GM12872 (cell line): Measurements from ENCODE around the gene PARD3B.

Source experiments
- CTCF ChIP-seq: IDR thresholded peaks from 3 replicates; pipeline ENCODE4 v1.5.1; 2011; ENCODE audit warnings: low read depth, mild to moderate bottlenecking, low read length, moderate library complexity; ENCODE audit not compliant: insufficient read depth

Gene PARD3B

DNA sequence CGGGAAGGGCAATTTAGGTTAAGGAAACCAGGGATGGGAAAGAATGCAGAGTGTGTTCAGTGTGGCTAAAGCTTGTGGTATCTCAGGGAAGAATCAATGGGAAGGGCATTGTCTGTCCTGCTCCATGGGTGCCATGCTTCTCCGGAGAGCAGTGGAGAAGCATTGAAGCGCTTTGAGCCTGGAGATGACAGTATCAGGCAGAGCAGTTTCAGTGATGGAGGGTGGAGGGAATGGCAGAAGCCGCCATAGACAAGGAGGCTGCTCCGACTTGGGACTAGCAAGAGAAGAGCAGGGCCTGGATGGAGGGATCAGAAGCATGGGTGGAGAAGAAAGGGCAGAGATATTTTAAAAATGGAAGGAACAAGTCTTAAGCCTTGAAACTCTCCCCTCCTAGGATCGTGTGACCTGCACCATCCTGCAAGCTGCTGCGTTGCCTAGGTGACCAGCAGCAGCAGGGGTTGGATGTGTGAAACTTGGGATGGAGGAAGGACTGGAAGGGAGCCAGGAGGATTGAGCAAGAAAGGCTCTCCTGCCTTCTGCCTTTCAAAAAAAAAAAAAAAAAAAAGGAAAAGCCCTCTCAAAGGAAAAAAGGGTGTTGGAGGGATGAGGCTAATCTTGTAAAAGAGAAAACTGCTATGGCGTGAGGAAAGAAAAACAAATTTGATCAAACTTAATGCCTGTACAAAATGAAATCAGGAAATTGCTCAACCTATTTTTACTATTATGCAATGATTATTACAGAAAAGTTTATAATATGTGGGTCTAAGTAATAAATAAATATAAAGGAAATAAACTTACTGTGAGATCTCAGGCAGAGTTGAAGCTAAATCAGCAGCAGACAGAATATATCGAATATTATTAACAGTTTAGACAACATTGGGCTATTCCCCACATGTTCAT, 643.2 kb downstream of the PARD3B start:
- no peak for TF ChIP-seq CTCF

GRCh38 chr2:205189301-205189700, 644.0 kb downstream of the PARD3B start:
- TF ChIP-seq CTCF: no peak

DNA sequence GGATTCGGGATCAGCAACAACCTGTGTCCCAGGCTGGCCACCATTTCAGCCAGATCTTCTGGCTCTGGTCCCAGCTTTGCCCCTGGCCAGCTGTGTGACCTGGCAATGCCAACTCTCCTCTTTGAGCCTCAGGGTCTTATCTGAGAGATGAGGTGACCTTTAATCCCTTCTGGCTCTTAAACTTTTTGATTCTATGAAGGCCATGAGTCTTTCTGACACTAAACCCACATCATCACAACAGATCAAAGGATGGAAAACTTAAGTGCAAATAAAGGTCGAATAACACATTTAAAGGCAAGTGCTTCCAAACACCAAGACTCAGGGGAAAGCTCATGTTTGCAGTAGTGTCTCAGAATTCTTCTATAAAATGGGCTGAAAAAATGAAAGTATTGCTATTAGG, 645.3 kb downstream of the PARD3B start:
- no peak for TF ChIP-seq CTCF

DNA sequence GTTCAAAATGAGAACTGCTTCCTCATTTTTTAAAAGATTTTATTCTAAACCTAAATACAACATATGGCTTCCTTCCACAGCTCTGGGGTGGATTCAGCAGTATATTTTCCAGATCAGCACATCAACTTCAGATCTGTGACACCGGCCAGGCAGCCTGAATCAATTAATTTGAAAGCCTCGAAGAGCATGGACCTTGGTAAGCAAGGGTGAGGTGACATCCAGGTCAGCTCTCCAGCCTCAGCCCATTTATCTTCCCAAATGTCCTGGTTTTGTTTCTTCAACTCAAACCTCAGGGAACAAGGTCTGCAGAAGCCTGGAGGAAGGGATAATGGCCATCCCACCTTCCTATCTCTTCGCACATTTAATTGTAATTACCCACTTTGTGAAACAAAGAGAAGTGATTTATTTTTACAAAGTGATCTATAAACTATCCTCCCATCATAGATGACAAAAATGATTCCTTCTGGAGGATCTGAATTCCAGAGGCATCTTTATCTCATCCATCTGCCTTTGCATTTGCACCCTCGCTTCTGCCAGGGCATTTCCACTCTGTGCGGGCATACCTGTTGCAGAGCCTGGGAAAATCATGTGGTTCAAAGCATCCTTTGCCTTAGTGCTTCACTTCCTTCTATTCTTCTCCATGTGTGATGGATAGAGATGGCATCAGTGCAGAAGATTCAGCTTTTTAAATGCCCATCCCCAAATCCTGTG, 648.0 kb downstream of the PARD3B start:
- TF ChIP-seq CTCF: no peak

DNA sequence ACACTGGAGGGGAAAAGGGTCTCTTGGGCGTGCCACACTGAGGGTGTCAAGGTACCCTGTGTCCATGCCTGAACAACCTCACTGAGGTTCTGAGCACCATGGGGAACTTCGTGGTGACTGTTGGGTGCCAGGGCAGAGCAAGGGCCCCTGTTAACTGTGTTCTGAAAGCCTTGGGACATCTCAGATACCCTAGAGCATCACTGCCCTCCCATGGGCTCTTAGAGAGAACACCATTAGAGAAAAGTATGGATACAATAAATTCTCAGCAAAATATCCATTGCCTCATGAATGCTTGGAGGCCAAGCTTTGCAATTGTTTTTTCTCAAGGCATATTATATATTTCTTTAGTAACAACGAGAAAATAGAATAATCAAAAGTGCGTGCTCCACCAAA, 648.6 kb downstream of the PARD3B start:
- TF ChIP-seq CTCF: no peak

DNA sequence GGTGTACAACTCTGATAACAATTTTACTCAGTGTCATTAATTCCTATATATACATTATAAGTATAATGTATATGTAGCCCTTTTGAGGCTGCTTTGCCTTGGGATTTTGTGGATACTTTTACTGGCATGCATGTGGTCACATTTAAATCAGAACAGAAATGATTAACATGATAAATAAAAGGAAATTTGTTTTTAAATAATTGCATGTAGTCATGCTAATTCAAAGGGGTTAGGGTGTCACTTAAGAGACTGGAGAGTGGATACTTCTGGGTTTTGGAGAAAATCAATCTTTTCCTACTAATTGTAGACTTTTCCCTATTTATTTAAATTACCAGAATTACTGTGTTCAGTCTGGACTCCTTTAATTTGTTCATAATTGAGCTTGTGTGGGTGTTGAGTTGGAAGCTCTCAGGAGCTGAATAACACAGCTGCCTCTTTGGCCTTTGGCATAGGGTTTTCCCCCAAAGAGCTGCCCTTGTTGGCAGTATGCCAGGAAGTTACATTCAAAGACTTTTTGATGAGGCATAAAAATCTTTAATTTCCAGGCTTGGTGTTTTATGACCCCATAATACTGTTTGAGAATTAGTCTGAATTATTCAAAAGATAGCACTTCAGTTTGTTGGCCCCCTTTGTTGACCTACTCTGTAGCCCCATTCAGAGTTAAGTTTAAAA, 652.3 kb downstream of the PARD3B start:
- no peak for TF ChIP-seq CTCF

DNA sequence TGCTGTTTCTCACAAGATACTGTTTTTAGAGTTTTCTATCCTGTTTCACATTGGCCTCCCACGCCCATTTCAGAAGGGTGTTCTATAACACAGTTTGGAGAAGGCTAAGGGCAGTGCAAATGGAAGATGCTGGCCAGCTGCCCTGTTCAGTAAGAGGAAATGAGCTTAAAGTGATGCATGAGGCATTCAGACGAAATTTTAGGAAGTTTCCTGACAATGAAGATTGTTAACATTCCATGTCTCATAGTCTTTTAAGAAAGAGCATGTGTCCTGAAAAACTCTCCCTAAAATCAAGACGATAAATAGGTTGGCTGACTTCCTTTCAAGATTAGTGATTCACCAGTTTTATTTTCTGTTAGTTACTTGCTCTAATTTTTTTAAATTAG, 652.9 kb downstream of the PARD3B start:
- TF ChIP-seq CTCF: no peak
